Measurements from ENCODE around the gene SPOCK3.
"Not testable (repeated sequence)": the region's sequence is repeated elsewhere in the genome, so short reads cannot be mapped to it uniquely, and the experiment has no call there.

Gene SPOCK3

DNA sequence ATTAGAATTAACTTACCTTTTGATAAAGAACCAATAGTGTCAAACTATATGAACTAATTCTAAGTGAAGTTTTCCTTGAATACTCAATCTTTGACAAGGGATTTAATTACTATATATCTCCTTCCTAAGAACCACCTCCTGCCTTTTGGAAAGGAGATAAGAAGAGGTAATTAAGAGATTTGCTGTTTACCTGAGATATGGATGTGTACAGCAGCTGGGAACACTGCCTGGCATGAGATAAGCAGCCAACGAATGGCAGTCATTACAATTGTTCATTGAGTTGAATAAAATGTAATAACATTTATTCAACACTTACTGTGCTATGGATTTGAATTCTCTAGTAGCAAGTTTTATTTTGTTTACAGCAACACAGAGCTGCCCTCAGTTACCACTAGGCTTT is 407.1 kb downstream of the SPOCK3 start:
- no peaks in the 10 kb centered on the region for H3K4me1 ChIP-seq (ENCODE audit: insufficient read depth, low read length)
- H3K36me3 ChIP-seq (ENCODE audit: insufficient read depth, low read length): no peaks in the 10 kb centered on the region
- H3K9me3 ChIP-seq (ENCODE audit: control insufficient read depth, insufficient read depth, low read length): no peaks in the 10 kb centered on the region
- H3K9ac ChIP-seq (ENCODE audit: low read depth, low read length): no peak overlapping the region

DNA sequence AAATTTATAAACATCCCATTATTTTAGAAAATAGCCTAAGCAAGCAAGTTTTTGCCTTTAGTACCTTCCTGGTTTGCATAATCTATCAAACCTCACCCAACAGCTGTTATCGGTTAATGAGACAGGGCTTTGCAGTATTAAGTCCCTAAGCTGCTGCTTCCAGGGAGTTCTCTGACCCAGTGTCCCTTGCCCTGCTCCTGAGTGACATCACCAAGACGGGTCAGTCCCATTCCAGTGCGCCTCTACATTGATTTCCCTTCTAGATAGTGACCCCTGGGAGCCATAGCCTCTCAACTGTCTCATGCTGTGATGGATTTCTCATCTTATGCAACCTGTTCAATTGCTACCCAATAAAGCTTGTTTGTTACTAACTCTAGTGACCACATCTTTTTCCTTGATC is 410.4 kb downstream of the SPOCK3 start:
- Histone ChIP-seq H3K36me3 (ENCODE audit: insufficient read depth, low read length) (no peaks in the 10 kb centered on the region), H3K9me3 (ENCODE audit: control insufficient read depth, insufficient read depth, low read length) (no peaks in the 10 kb centered on the region), H3K4me1 (ENCODE audit: insufficient read depth, low read length) (no peaks in the 10 kb centered on the region), H3K9ac (ENCODE audit: low read depth, low read length) (no peak overlapping the region)

DNA sequence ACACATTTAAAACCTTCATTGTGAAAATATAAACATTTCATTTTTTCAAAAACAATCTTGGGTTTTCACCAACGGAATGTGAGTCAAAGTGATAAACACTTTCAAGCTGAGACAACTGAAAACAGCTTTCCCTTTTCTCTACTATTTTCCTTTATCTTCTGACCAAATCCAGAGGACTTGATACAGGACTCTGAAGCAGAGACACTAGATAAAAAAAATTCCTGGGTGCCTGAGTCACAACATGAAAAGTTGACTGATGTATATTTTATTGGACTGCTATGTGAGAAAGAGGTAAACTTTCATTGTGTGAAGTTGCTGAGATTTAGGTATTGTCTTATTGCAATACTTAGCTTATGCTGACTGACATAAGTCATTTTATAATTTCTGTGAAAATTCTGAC is 411.2 kb downstream of the SPOCK3 start:
- Histone ChIP-seq H3K36me3 (ENCODE audit: insufficient read depth, low read length) (no peaks in the 10 kb centered on the region), H3K9ac (ENCODE audit: low read depth, low read length) (no peak overlapping the region), H3K4me1 (ENCODE audit: insufficient read depth, low read length) (no peaks in the 10 kb centered on the region), H3K9me3 (ENCODE audit: control insufficient read depth, insufficient read depth, low read length) (no peaks in the 10 kb centered on the region)

DNA sequence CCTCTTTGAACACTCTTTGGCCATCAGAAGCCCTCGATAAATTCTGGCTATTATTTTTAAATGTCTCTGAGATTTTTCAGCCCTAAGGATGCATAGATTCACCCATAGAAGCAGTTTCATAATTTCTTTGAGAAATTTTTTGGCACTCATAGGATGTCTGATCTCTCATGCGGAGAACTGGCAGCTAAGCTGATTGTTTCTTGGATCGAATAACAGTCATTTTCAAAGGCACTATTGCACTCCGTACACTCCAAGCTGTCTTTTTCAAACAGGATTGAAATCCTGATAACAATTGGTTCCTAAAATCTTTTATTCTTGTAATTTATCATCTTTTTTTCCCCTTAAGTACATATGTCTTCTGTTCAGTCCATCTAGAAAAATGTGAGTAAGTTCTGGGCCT is 411.9 kb downstream of the SPOCK3 start:
- no peaks in the 10 kb centered on the region for H3K9me3 ChIP-seq (ENCODE audit: control insufficient read depth, insufficient read depth, low read length)
- H3K4me1 ChIP-seq (ENCODE audit: insufficient read depth, low read length): no peaks in the 10 kb centered on the region
- no peaks in the 10 kb centered on the region for H3K36me3 ChIP-seq (ENCODE audit: insufficient read depth, low read length)
- H3K9ac ChIP-seq (ENCODE audit: low read depth, low read length): no peak overlapping the region

DNA sequence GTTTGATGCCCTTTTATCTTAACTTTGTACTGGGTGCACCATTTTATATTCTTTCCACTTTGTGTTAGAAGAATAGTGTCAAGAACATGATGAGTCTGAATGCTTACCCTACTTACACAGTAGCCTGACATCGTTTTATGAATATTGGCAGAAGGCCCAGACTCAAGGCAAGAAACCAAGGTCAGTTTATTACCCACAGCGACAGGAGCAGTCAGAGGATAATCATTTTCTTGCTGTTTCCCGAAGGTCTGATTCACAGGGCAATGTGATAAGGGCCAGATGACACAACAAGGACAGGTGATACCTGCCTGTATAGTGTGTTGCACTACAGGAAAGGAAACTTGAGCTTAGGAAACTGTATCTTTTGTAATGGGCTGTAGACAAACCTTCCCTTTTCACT is 417.4 kb downstream of the SPOCK3 start:
- Histone ChIP-seq H3K9me3 (ENCODE audit: control insufficient read depth, insufficient read depth, low read length) (no peaks in the 10 kb centered on the region), H3K4me1 (ENCODE audit: insufficient read depth, low read length) (no peaks in the 10 kb centered on the region), H3K9ac (ENCODE audit: low read depth, low read length) (no peak overlapping the region)

DNA sequence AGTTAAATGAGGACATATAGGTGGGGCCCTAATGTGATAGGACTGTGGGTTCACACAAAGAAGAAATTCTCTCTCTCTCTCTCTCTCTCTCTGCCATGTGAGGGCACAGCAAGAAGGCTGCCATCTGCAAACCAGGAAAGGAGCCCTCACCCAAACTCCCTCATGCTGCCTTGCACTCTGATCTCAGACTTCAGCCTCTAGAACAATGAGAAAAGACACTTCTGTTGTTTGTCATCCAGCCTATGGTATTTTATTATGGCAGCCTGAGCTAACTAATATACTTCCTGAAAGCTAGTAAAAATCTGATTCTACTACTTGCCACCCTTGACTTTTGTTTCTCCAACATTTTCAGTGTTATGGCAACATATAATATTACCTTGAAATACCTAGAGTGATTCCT is 425.9 kb downstream of the SPOCK3 start:
- no peak overlapping the region for H3K9ac ChIP-seq (ENCODE audit: low read depth, low read length)
- no peaks in the 10 kb centered on the region for H3K36me3 ChIP-seq (ENCODE audit: insufficient read depth, low read length)

More for the DNA sequence above, 417.4 kb downstream of the SPOCK3 start:
- H3K36me3 ChIP-seq (ENCODE audit: insufficient read depth, low read length): peaks cover 2% of the 10 kb centered on the region; the same call in 1 of the 2 replicates

DNA sequence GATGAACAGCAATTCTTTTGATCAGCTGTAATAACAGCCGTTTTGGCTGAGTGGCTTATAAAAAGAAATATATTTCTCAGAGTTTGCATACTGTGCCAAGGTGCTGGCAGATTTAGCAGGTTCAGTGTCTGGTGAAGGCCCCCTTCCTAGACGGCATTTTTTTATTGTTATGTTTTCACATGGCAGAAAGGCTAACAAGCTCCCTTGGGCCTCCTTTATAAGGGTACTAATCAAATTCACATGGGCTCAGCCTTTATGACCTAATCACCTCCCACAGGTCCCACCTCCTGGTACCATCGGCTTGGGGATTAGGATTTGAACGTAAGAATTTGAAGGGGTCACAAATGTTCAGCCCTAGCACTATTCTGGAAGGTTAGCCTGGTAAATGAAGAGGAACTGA is 431.9 kb downstream of the SPOCK3 start:
- Histone ChIP-seq H3K9me3 (ENCODE audit: control insufficient read depth, insufficient read depth, low read length) (no peaks in the 10 kb centered on the region), H3K9ac (ENCODE audit: low read depth, low read length) (no peak overlapping the region), H3K36me3 (ENCODE audit: insufficient read depth, low read length) (no peaks in the 10 kb centered on the region), H3K4me1 (ENCODE audit: insufficient read depth, low read length) (no peaks in the 10 kb centered on the region)

More for the DNA sequence above, 425.9 kb downstream of the SPOCK3 start:
- no peaks in the 10 kb centered on the region for H3K9me3 ChIP-seq (ENCODE audit: control insufficient read depth, insufficient read depth, low read length)
- H3K4me1 ChIP-seq (ENCODE audit: insufficient read depth, low read length): no peaks in the 10 kb centered on the region

DNA sequence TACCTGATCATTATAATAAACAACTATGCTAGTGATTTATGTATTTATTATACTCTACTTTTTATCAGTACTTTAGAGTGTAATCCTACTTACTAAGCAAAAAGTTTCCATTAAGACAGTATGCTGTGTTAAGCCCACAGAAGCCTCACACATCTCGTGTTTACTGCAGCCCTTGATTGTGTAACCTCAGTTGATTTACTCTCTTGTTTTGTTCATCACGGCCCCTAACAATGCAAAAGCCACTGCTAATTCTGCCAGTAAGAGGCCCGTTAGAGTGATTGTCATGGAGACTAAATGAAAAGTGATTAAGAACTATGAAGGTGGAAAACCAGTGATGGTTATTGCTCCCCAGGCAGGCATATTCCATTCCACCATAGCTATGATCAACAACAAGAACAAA is 436.2 kb downstream of the SPOCK3 start:
- Histone ChIP-seq H3K9me3 (ENCODE audit: control insufficient read depth, insufficient read depth, low read length) (no peaks in the 10 kb centered on the region), H3K4me1 (ENCODE audit: insufficient read depth, low read length) (no peaks in the 10 kb centered on the region), H3K36me3 (ENCODE audit: insufficient read depth, low read length) (no peaks in the 10 kb centered on the region; the same call in 1 of the 2 replicates), H3K9ac (ENCODE audit: low read depth, low read length) (no peak overlapping the region)

DNA sequence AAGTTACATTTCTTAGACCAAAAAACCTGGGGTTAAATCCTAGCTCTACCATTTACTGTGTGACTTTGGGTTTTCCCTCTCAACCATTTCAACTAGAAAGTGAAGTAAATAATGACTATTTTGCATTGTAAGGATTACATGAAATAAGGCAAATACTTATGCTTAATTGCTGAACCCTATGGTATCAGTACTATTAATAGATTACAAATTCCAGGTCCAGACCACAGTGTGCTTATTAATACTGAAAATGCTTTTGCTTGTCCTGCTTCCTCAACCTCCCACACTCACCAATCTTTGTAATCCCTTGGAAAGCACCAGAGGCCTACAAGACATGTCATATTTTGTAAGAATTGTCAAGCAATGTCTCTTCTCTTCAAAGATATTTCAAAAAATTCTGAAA is 456.5 kb downstream of the SPOCK3 start:
- H3K9me3 ChIP-seq (ENCODE audit: control insufficient read depth, insufficient read depth, low read length): no peaks in the 10 kb centered on the region

DNA sequence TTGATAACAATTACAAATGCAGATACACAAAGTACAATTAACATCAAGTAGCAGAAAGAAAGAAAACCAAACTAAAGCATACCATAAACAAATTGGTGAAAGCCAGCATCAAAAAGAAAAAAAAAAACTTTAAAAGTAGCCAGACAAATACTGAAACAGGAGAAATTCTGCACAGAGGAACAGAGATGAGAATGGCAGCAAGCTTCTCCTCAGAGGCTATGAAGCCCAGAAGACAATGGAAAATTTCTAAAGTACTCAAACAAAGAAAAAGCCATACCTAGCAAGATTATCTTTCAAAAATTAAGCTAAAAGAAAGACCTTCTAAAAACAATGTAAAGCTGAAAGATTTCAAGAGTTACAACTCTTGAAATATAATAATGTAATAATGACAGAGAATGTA is 471.3 kb downstream of the SPOCK3 start:
- Histone ChIP-seq H3K36me3 (ENCODE audit: insufficient read depth, low read length) (peaks cover 5% of the 10 kb centered on the region), H3K4me1 (ENCODE audit: insufficient read depth, low read length) (no peaks in the 10 kb centered on the region), H3K9me3 (ENCODE audit: control insufficient read depth, insufficient read depth, low read length) (peaks cover 7% of the 10 kb centered on the region), H3K9ac (ENCODE audit: low read depth, low read length) (no peak overlapping the region)

More for the DNA sequence above, 456.5 kb downstream of the SPOCK3 start:
- 0 out of 2 replicates have a peak, but pooled peaks cover 5% of the 10 kb centered on the region for H3K4me1 ChIP-seq (ENCODE audit: insufficient read depth, low read length)
- H3K9ac ChIP-seq (ENCODE audit: low read depth, low read length): no peak overlapping the region
- peaks cover 11% of the 10 kb centered on the region; the same call in 1 of the 2 replicates for H3K36me3 ChIP-seq (ENCODE audit: insufficient read depth, low read length)

DNA sequence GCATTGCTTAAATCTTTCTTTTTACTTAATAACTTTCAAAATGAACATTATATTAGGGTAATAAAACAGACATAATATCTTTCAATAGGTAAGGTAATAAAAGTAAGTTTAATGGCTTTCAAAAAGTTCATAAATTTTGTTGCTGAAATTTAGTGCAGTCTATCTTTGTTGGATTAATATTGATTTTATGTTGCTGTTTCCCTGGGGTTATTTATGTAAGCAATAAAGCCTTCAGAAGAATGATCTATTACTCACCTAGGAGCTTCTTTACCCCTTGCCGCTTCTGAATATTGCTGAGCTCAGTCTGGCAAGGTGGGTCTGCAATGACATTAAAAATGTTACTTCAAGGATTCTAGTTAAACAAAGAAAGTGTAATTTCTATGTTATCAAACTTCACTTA is 492.6 kb downstream of the SPOCK3 start:
- Histone ChIP-seq H3K9ac (ENCODE audit: low read depth, low read length) (no peak overlapping the region), H3K9me3 (ENCODE audit: control insufficient read depth, insufficient read depth, low read length) (peaks cover 24% of the 10 kb centered on the region), H3K36me3 (ENCODE audit: insufficient read depth, low read length) (peaks cover 6% of the 10 kb centered on the region; the same call in 1 of the 2 replicates), H3K4me1 (ENCODE audit: insufficient read depth, low read length) (no peaks in the 10 kb centered on the region)

DNA sequence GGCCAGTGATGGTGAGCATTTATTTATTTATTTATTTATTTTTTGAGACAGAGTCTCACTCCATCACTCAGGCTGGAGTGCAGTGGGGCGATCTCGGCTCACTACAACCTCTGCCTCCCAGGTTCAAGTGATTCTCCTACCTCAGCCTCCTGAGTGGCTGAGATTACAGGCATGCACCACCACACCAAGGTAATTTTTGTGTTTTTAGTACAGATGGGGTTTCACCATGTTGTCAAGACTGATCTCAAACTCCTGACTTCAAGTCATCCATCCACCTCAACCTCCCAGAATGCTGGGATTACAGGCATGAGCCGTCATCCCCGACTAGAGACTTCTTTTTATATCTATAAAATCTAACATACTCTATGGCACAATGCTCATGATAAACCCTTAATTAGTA is 495.1 kb downstream of the SPOCK3 start:
- H3K9me3 ChIP-seq (ENCODE audit: control insufficient read depth, insufficient read depth, low read length): peaks cover 24% of the 10 kb centered on the region
- H3K9ac ChIP-seq (ENCODE audit: low read depth, low read length); H3K4me1 ChIP-seq (ENCODE audit: insufficient read depth, low read length); H3K36me3 ChIP-seq (ENCODE audit: insufficient read depth, low read length): not testable (repeated sequence)

DNA sequence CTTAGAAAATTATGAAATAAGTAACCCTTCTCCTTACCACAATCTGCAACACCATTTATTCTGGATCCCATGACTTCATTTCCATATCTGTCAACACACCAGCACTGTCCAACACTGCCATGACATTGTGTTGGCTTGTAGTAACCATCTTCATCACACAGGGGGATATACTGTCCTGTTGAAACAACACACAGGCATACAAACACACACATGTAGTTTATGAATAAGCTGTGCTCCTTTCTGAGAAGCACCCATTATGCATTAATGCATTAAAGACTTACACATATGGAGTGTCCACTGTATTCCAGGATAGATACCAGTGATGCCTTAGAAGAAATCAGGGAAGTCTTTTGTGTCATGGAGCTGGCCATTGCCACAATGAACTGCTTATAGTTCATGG is 496.9 kb downstream of the SPOCK3 start:
- peaks cover 10% of the 10 kb centered on the region for H3K9me3 ChIP-seq (ENCODE audit: control insufficient read depth, insufficient read depth, low read length)

DNA sequence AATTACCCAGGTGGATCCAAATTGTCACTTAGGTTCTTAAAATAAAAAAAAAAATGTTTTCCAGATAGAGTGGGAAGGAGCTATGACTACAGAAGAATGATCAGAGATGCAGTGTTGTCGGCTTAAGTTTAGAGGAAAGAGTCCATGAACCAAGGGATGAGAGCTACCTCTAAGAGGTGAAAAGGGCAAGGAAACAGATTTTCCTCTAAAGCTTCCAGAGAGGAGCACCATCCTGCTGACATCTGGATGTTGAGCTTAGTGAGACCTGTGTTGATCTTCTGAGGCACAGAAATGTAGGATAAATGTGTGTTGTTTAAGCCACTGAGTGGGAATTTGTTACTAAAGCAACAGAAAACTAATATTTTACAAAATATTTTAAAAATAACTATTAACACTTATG is 498.7 kb downstream of the SPOCK3 start:
- no peaks in the 10 kb centered on the region for H3K36me3 ChIP-seq (ENCODE audit: insufficient read depth, low read length)
- H3K4me1 ChIP-seq (ENCODE audit: insufficient read depth, low read length): no peaks in the 10 kb centered on the region
- 0 out of 2 replicates have a peak, but pooled peaks cover under 1% of the 10 kb centered on the region for H3K9me3 ChIP-seq (ENCODE audit: control insufficient read depth, insufficient read depth, low read length)
- H3K9ac ChIP-seq (ENCODE audit: low read depth, low read length): no peak overlapping the region

More for the DNA sequence above, 496.9 kb downstream of the SPOCK3 start:
- Histone ChIP-seq H3K9ac (ENCODE audit: low read depth, low read length) (no peak overlapping the region), H3K36me3 (ENCODE audit: insufficient read depth, low read length) (no peaks in the 10 kb centered on the region), H3K4me1 (ENCODE audit: insufficient read depth, low read length) (no peaks in the 10 kb centered on the region)

DNA sequence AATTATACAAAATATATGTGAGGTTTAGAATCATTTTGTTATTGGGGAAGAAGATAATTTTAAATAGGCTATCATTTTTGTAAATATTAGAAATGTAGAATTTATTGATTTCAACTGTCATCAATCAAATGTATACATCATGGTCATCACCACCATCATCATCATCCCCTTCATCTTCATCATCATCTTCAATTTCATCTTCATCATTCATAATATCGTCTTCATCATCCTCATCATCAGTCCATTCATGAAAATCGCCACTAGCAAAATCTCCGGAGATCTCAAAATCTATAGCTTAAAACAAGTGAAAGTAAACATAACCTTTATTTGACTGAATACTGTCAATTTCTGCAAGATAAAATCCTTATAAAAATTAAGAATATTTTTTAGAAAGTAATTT is 499.5 kb downstream of the SPOCK3 start:
- Histone ChIP-seq H3K4me1 (ENCODE audit: insufficient read depth, low read length) (no peaks in the 10 kb centered on the region), H3K9me3 (ENCODE audit: control insufficient read depth, insufficient read depth, low read length) (no peaks in the 10 kb centered on the region), H3K36me3 (ENCODE audit: insufficient read depth, low read length) (0 out of 2 replicates have a peak, but pooled peaks cover 1% of the 10 kb centered on the region), H3K9ac (ENCODE audit: low read depth, low read length) (no peak overlapping the region)

DNA sequence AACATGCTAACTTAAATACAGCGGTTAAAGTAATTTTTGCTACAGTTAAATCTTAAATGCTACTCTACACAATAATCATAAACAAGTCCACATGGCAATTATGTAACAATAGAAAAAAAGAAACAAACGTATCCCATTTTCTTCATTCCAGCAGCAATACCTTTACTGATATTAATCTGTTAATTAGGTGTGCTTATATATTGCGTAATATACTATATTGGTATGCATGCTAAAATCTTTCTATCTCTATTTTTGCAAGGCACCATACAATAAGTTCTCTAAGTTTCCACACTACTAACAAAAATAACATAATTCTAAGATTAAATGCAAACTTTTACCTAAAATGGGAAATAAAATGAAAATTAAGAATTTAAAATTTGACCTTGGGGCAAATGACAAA is 500.6 kb downstream of the SPOCK3 start:
- Histone ChIP-seq H3K36me3 (ENCODE audit: insufficient read depth, low read length) (0 out of 2 replicates have a peak, but pooled peaks cover 4% of the 10 kb centered on the region), H3K9me3 (ENCODE audit: control insufficient read depth, insufficient read depth, low read length) (no peaks in the 10 kb centered on the region), H3K4me1 (ENCODE audit: insufficient read depth, low read length) (no peaks in the 10 kb centered on the region), H3K9ac (ENCODE audit: low read depth, low read length) (no peak overlapping the region)
